GM19035 (cell line): ENCODE results near the gene CFAP61.
A peak's percentile ranks its signal among the peaks of the same experiment; 100 is the strongest.

Experiments
- ATAC-seq: cut with Tn5 transposase; IDR thresholded peaks from one replicate; pipeline ENCODE4 v1.9.1; 2021; ENCODE audit not compliant: unreplicated experiment

The CFAP61 gene

GRCh38 chr20:20272686-20273085 is 220.4 kb downstream of the CFAP61 start:
- ATAC-seq, result no peak

DNA sequence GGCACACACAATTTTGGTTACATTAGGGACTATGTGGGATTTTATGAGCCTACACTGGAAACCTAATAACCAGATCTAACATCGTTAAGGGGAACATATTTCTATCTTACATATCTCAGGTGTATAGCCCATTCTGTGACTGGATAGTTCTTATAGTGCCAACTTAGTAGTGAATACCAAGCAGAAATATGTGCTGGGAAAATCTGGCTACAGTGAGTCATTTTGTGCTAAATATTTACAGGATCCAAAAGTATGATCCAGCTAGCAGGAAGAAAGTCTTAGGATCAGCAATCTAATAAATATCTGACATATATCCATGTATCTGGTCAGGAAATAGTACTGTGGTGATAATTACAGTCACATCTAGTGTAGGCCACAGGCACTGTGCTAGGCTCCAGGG is 221.0 kb downstream of the CFAP61 start:
- no peak for ATAC-seq

DNA sequence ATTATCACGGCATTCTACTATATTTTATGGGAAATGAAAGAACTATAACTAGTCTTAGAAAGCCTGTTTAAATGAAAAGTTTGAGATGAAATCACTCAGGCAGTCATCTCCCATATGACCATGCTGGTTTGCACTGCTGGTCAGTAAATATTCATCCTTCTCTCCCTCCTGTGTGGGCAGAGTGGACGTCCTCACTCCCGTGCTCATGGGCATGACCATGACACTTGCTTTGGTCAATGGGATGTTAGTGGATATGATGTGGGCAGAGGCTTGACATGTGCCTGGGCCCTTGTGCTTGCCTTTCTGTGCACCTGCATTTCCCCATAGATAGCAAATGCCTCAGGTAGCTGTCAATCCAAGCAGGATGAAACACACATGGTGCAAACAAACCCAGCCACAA is 222.5 kb downstream of the CFAP61 start:
- no peak for ATAC-seq

DNA sequence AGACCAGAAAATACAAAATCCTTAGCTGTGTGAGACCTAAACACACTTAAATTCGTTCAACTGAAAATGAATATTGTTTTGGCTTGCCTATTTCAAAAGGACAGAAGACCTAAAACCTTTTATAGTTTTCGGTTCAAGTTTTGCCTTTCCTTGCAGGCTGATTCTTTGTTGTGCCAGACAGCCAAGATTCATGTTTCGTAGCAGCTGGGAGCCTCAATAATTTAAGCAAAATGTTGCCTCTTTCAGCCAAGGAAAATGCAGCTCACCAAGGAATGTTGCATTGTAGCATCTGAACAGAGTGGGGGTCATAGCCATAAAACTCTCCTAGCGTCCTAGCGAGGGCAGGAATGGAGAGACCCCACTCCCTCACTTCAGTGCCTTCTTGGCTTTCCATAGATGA is 223.3 kb downstream of the CFAP61 start:
- ATAC-seq, result no peak

DNA sequence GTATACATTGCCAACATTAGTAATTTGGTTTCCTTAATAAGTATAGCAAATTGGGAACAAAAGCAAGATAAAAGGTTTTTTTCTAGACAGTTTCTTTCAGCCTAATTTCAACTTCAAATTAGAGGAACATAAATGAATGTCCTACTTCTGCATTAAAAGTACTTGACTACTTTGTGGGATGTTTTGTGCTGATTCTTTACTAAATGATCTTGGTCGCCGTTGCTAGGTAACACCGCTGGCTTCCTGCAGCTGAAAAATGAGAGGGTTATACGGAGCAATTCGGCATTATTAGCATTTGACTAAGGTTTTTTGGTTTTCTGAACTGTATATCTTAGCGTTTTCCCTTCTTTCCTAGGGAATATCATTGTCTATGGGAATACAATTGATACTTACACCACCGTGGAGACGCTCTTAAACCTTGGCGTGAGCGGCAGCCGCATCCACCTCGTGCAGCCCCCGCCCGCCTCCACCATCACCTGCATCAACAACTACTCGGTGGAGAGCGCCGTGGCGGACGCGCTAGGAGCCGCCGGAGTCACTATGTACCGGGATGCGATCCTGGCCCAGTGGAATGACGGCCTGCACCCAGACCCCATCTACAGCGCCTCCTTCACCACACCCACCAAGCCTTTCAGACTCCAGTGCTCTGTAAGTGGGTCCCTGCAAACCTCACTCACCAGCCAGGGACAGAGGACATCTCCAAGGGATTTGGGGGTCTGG is 224.6 kb downstream of the CFAP61 start:
- no peak for ATAC-seq

GRCh38 chr20:20277894-20278335 is 225.6 kb downstream of the CFAP61 start:
- ATAC-seq, result no peak

- ATAC-seq, result no peak
Measured at GRCh38 chr20:20286061-20286460, 233.7 kb downstream of the CFAP61 start.

DNA sequence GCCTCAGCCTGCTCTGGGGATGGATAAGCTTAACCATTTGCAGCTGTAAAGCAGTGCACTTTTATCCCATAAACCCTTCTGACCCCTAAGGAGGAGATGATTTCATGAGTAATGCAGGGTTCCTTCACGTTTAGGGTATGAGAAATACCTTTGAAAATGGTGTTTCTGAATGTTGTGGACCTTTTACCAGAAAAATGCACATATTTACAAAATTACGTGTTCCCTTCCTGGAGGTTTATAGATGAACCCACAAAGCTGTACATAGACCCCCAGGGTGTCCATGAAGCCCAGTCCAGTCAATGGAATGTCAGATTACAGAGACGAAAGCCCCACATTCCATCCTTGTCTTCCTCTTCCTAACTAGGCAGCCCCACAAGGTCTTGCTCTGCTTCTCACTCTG is 237.0 kb downstream of the CFAP61 start:
- no peak for ATAC-seq

- no peak for ATAC-seq
Measured at GRCh38 chr20:20292472-20292871, 240.1 kb downstream of the CFAP61 start.

GRCh38 chr20:20293141-20293540 is 240.8 kb downstream of the CFAP61 start:
- no peak for ATAC-seq

GRCh38 chr20:20293691-20294385 is 241.5 kb downstream of the CFAP61 start:
- no peak for ATAC-seq

- ATAC-seq, result no peak
Measured at GRCh38 chr20:20295621-20296498, 243.5 kb downstream of the CFAP61 start.

DNA sequence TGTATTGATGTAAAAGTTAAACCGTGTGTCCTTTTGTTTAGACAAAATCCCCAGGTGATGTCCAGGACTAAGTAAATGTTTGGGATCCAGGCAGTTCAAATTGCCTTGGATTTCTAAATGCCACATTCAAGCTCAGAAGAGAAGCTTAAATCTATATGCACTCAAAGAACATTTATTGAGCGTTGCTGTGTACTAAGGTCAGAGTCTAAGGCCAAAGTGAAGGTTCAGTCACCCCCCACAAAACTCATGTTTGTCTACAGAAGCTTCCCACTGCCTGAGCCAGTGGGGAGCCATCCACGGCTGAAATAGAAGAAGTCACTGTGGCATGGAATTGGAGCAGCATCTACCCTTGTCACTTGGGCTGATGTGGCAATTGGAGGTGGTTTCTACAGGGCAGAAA is 244.8 kb downstream of the CFAP61 start:
- no peak for ATAC-seq

- no peak for ATAC-seq
Measured at GRCh38 chr20:20297752-20298151, 245.4 kb downstream of the CFAP61 start.

- ATAC-seq, result no peak
Measured at GRCh38 chr20:20299904-20300303, 247.6 kb downstream of the CFAP61 start.

GRCh38 chr20:20303320-20303719 is 251.0 kb downstream of the CFAP61 start:
- no peak for ATAC-seq

- no peak for ATAC-seq
Measured at GRCh38 chr20:20303742-20304141, 251.4 kb downstream of the CFAP61 start.

- no peak for ATAC-seq
Measured at GRCh38 chr20:20304942-20305341, 252.6 kb downstream of the CFAP61 start.

GRCh38 chr20:20312562-20312961 is 260.2 kb downstream of the CFAP61 start:
- ATAC-seq, result no peak

DNA sequence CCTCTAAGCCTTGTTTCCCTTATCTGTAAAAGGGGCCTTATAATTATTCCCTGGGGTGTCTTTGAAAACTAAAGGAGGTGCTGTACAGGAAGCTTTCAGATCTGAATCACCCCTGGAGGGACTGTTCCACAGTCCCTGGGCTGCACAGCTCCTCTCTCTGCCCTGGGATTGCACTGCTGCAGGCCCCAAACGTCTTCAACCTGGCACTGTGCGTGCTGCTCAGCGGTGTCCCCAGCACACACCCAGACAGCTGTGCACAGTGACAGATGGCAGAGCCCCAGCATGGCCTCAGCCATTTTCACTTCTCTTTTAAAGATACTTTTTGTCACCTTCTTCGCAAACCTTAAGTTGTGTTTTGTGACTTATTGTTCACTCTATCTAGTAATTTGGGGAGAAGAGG is 264.9 kb downstream of the CFAP61 start:
- peak; percentile 69 for ATAC-seq

- peak; percentile 36 for ATAC-seq
Measured at GRCh38 chr20:20317621-20318364, 265.5 kb downstream of the CFAP61 start.
